Measurements from ENCODE around the gene GINS2.

The GINS2 gene

DNA sequence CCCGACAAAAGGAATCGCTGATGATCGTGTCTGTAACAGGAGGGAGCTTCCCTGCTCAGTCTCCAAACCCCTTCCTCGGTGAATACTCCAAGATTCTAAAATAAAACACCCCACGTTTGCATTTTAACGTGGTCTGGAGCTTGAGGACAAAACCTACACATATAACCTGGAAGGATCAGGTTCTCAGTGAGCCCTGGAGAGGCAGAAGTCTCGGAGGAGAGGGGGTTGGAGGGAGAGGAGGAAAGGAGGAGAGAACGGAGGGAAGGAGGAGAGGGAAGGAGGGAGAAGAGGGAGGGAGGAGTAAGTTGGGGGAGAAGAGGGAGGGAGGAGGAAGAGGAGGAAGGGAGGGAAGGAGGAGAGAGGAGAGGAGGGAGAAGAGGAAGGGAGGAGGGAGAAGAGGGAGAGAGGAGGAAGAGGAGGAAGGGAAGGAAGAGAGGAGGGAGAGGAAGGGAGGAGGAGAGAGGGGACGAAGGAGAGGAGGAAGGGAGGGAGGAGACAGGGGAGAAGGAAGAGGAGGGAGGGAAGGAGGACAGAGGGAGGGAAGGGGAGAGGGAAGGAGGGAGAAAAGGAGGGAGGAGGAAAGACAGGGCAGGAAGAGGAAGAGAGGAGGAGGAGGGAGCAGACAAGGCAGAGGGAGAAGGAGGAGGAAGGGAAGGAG is 27.4 kb upstream of the GINS2 start:
- no peak for DNase-seq (ENCODE audit: low read depth in 2 of 2)

GRCh38 chr16:85715169-85716021 is 26.6 kb upstream of the GINS2 start:
- no peak for DNase-seq (ENCODE audit: low read depth in 2 of 2)

- no peak for DNase-seq (ENCODE audit: low read depth in 2 of 2)
Observed at GRCh38 chr16:85712801-85713200, 24.0 kb upstream of the GINS2 start.

GRCh38 chr16:85711982-85712587 is 23.3 kb upstream of the GINS2 start:
- DNase-seq (ENCODE audit: low read depth in 2 of 2): no peak

DNA sequence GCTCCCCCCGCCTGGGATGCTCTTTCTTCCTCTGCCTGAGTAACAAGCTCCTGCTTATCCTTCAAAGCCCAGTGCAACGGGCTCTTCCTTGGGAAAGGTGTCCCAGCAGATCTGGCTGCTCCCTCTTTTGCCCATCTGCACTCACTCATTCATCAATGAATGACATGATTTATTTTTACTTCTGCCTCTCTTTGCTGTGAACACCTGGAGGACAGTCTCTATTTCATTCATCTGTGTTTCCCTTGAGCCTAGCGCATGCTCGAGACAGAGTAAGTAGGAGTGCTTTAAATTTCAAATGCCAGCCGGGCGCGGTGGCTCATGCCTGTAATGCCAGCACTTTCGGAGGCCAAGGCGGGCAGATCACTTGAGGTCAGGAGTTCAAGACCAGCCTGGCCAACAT is 22.0 kb upstream of the GINS2 start:
- DNase-seq (ENCODE audit: low read depth in 2 of 2): no peak

DNA sequence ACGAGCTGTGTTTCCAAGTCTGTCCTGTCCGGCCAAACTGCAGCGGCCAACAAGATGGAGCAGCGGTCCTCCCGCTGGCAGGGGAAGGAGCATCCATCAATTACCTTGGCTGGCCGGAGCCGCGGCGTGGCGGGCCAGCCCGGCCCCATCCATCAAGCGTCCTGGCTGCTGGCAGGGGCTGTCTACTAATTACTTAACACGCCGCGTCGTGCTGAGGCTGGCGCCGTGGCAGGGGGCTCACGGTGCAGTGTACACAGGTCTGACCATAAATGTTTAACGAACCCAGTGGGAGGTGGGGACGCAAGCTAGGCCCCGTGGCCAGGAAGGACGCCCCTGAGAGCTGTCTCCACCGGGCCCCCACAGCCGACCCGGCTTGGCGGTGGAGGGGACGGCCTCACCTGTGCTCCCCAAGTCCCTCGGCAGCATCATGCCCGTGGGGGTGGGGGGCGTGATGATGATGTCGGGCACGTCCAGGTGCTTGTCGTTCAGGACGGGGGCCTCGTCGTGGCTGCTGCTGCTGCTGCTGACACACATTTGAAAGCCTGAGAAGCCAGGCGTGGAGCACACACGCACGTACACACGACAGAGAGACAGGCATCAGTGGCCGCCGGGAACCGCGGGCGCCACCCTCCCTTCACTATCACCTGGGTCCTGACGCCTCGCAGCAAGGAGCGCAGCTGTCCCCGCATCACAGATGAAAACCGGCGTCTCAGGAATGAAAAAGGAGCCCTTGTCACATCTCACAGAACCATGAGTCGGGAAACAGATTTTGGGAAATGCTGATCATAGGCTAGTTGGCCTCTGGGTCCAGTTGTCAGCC is 21.2 kb upstream of the GINS2 start:
- no peak for DNase-seq (ENCODE audit: low read depth in 2 of 2)

GRCh38 chr16:85708338-85708737 is 19.6 kb upstream of the GINS2 start:
- DNase-seq (ENCODE audit: low read depth in 2 of 2): no peak

GRCh38 chr16:85707528-85708095 is 18.9 kb upstream of the GINS2 start:
- DNase-seq (ENCODE audit: low read depth in 2 of 2): no peak

DNA sequence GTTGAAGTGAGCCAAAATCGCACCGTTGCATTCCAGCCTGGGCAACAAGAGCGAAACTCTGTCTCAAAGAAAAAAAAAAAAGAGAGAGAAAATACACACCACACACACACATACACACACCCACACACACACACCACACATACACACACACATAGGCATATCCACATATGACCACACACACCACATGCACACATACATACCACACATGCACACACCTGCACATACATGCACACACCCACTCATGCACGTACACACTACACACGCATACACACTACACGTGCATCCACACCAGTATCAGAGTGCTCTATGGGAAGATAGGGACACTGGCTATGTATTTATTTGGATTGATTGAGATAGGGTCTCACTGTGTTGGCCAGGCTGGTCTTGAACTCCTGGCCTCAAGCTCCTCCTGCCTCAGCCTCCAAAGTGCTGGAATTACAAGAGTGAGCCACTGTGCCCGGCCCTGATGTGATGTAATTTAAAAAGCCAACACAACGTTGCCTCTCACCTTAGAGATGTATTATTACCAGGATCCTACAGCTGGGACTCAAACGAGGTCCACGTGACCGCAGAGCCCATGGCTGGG is 17.8 kb upstream of the GINS2 start:
- DNase-seq (ENCODE audit: low read depth in 2 of 2): no peak

DNA sequence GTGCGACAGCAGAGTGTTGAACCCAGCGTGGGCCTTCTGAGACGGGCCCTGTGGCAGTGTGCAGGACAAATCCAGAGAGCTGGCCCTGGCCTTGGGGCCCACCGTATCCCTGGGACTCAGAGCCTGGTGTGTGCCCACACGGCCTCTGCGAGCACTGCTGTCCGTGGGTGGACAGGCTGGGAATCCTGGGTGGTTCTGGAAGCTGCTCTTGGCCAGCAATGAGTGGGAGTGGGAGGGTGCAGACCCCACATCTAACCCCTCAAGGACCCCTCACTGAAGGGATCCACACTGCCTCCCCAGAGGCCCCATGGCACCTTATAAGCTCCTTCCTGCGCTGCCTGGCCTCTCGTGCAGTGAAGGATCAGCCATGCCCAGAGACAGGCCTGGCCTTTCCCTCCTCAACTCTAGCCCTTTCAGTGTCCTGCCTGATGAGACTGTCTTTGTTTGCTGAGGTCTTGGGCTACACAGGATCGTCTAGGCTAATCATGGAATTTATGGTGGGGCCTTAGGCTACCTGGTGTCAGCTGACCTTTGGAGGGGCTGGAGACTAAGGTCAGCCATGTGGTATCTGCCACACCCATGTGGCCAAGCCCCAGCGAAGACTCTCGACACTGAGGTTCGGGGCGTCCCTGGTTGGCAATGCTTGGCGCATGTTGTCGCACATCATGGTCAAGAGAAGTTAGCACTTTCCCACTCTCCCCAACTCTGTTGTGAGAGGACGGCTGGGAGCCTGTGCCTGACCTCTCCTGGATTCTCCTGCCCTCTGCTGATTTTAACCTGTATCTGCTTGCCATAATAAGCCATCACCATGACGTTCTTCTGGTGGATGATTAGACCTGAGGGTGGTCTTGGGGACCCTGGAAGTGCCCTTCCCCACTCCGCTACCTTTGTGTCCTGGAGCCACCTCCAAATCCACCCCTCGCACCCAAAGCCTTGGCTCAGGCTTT is 16.4 kb upstream of the GINS2 start:
- DNase-seq (ENCODE audit: low read depth in 2 of 2): no peak

DNA sequence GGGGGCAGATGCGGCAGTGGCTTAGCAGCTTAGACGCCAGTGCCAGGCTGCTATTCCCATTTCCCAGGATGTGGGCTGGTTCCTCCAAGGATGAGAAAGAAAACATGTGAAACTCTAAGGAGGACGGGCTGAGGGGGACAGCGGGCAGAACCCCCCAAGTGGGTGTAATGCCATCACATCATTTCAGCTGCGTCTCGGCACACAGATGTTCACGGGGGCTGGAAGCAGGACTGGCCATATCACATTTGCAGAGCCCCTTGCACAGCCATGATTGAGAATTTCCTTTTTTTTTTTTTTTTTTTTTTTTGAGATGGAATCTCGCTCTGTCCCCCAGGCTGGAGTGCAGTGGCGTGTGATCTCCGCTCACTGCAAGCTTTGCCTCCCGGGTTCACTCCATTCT is 15.3 kb upstream of the GINS2 start:
- DNase-seq (ENCODE audit: low read depth in 2 of 2): no peak

- DNase-seq (ENCODE audit: low read depth in 2 of 2): no peak
Observed at GRCh38 chr16:85699628-85700027, 10.9 kb upstream of the GINS2 start.

DNA sequence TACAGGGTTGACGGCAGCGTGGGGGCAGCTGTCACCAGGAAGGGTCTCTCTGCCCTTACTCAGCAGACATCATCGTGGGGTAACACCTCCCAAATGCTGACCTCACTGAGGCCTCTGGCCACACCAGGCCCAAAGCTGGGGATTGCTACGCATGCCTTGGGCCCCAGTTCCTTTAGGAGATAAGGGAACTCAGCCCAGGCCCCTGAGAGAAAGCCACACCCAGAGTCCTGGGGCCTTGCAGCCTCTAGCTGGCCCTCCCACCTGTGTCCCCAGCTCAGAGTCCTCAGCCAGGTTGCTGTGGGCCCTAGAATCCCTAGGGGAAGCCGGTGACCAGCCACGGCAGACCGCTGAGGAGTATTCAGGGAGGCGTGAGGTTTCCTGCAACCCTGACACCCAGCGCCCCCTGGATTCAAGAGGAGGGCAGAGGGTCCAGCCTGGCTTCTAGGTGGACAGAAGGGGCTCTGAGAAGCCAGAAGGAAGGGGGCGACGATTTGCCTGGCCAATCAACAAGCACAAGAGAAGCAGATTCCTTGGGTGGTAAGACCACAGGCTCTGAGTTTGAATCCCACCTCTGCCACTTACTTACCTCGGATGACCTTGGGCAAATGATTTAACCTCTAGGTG is 10.3 kb upstream of the GINS2 start:
- no peak for DNase-seq (ENCODE audit: low read depth in 2 of 2)

GRCh38 chr16:85698459-85698891 is 9.7 kb upstream of the GINS2 start:
- no peak for DNase-seq (ENCODE audit: low read depth in 2 of 2)

DNA sequence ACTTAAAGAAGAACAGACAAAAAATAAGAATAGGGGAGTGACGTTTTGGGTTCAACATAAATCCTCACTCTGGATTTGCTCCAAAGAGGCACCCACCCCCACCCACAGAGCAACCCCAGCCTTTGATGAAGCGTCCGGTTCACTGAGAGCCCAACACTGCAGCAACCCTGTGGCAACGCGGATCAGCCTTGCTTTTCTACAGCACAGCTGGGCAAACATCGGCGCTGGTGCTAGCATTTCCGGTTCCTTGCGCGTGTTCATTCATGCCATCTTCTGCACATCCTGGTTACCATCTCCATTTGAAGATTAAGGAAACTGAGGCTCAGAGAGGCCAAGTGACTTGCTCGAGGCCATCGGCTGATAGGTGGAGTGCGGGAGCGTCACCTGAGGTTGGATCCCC is 8.7 kb upstream of the GINS2 start:
- no peak for DNase-seq (ENCODE audit: low read depth in 2 of 2)

- DNase-seq (ENCODE audit: low read depth in 2 of 2): no peak
Observed at GRCh38 chr16:85696781-85697180, 8.0 kb upstream of the GINS2 start.

GRCh38 chr16:85695196-85696128 is 6.7 kb upstream of the GINS2 start:
- no peak for DNase-seq (ENCODE audit: low read depth in 2 of 2)

- DNase-seq (ENCODE audit: low read depth in 2 of 2): no peak
Observed at GRCh38 chr16:85690469-85691064, 1.8 kb upstream of the GINS2 start.
